Fibroblast of lung (primary cell): ENCODE data around the gene SLC23A2. TPM values are rescaled to one million over a fixed set of nuclear protein-coding genes. Genes with fewer than 3 reads are reported as not detected.

Experiments used
- DNase-seq, 2 donors: peaks; one replicate each; pipeline versions ENCODE4 v3.0.0 to v3.0.0-alpha.2; 2010; ENCODE audit warnings: low read depth in 2 of 2
- H2AFZ ChIP-seq: 2 replicates; pipeline ENCODE4 v1.5.1; 2012; ENCODE audit warnings: low read length, control low read depth, inconsistent platforms
- H3K27ac ChIP-seq: 2 replicates; pipeline ENCODE4 v1.5.1; 2011; ENCODE audit warnings: low read length, control low read depth; ENCODE audit not compliant: insufficient read depth
- H3K27me3 ChIP-seq: 2 replicates; pipeline ENCODE4 v1.5.1; 2011; ENCODE audit warnings: mild to moderate bottlenecking, low read length; ENCODE audit not compliant: control insufficient read depth, insufficient read depth
- H3K36me3 ChIP-seq: 2 replicates; pipeline ENCODE4 v1.5.1; 2011; ENCODE audit warnings: low read length; ENCODE audit not compliant: control insufficient read depth, insufficient read depth
- H3K4me1 ChIP-seq: 2 replicates; pipeline ENCODE4 v1.5.1; 2011; ENCODE audit warnings: low read length; ENCODE audit not compliant: control insufficient read depth, insufficient read depth; ENCODE audit errors: extremely low read depth
- H3K4me2 ChIP-seq: 2 replicates; pipeline ENCODE4 v1.5.1; 2011; ENCODE audit warnings: low read length, control low read depth; ENCODE audit not compliant: insufficient read depth; ENCODE audit errors: extremely low read depth
- H3K4me3 ChIP-seq, 4 experiments: fragments of 200-600 bp in 1 of 4; sonication (generic) in 1 of 4; replicated peaks in 1 of 4; 2 replicates each; pipeline ENCODE4 v1.5.1; 2011 to 2016; ENCODE audit warnings: low read length in 4 of 4, low read depth in 3 of 4, mild to moderate bottlenecking in 3 of 4, control low read depth in 2 of 4, inconsistent platforms in 1 of 4, mixed read lengths in 1 of 4; ENCODE audit not compliant: insufficient read depth in 1 of 4; ENCODE audit errors: control extremely low read depth in 1 of 4
- H3K79me2 ChIP-seq: 2 replicates; pipeline ENCODE4 v1.5.1; 2012; ENCODE audit warnings: mild to moderate bottlenecking, low read length, inconsistent platforms; ENCODE audit not compliant: control insufficient read depth, insufficient read depth
- H3K9ac ChIP-seq: 2 replicates; pipeline ENCODE4 v1.5.1; 2011; ENCODE audit warnings: mild to moderate bottlenecking, low read length, control low read depth; ENCODE audit not compliant: insufficient read depth
- H3K9me3 ChIP-seq: 2 replicates; pipeline ENCODE4 v1.5.1; 2012; ENCODE audit warnings: low read depth, low read length; ENCODE audit not compliant: control insufficient read depth, insufficient read depth
- H4K20me1 ChIP-seq: 2 replicates; pipeline ENCODE4 v1.5.1; 2011; ENCODE audit warnings: low read length; ENCODE audit not compliant: control insufficient read depth, insufficient read depth; ENCODE audit errors: extremely low read depth
- EZH2 ChIP-seq: IDR thresholded peaks from 2 replicates; pipeline ENCODE4 v1.5.1; 2012; ENCODE audit warnings: low read length, control low read depth, mild to moderate bottlenecking; ENCODE audit errors: missing control alignments
- polyA plus RNA-seq, 2 donors: library from polyadenylated mRNA; depleted of rRNA in 1 of 2; stranded (reverse) in 1 of 2; unstranded in 1 of 2; fragments of >200 nt; gene quantifications; 2 replicates each; pipeline ENCODE4 v1.2.1, GENCODE V29; 2011 to 2012; ENCODE audit warnings: missing spikeins in 1 of 2
- total RNA-seq: library from RNA; depleted of rRNA; stranded (reverse); fragments of >200 nt; gene quantifications from 2 replicates; pipeline ENCODE4 v1.2.1, GENCODE V29; 2014
- TF ChIP-seq, protein P1 (sequence below), 2 donors: IDR thresholded peaks in 1 of 2; conservative IDR thresholded peaks in 1 of 2; 1 replicate in 1 of 2; 2 replicates in 1 of 2; pipeline ENCODE4 v1.5.1; 2011 to 2012; ENCODE audit warnings: low read length in 2 of 2, control low read depth in 1 of 2, inconsistent platforms in 1 of 2, low read depth in 1 of 2, mild to moderate bottlenecking in 1 of 2

Gene SLC23A2
- total and polyA plus RNA-seq, 2 donors (not counting 1 experiment from before 2014, with no cell fraction given), result 12.1 to 17.5 TPM

DNA sequence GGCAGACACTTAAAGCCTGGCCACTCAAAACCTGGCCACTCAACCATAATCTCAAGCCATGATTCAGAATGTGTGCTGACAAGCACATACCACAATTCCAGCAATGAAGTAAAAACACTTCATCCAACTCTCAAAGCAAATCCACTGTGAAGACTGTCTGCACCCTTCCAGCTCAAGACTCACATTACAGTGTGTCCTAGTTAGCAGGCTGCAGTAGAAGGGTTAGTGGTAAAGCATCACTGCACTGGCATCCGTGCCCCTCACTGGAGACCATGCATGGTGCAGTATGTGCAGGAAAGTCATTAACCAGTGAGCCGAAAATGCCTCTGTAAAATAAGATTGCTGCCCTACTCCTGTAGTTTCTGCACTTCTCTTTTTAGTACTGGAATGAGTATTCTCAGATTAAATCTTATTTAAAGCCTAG, 43.4 kb downstream of the SLC23A2 start:
- peak in 1 of 2 donors; percentile 84 for DNase-seq
- H3K9ac ChIP-seq, result no peak overlapping the region
- no peaks in the 10 kb centered on the region for H3K27me3 ChIP-seq

DNA sequence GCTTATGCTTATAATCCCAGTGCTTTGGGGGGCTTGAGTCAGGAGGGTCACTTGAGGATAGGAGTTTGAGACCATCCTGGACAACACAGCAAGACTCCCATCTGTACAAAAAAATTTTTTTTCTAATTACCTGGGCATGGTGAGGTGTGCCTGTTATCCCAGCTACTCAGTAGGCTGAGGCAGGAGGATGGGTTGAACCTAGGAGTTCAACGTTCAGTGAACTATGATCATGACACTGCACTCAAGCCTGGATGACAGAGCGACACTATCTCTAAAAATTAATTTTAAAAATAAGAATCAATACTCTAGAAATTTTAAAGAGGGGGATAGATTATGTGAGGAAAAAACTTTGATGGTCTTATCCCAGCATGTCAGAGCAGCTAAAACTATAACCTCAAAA, 44.1 kb downstream of the SLC23A2 start:
- no peak overlapping the region for H3K9ac ChIP-seq
- H2AFZ ChIP-seq, result no peak overlapping the region
- H3K4me1 ChIP-seq, result peaks cover 5% of the 10 kb centered on the region
- no peaks in the 10 kb centered on the region for H3K27me3 ChIP-seq
- H3K9me3 ChIP-seq, result no peaks in the 10 kb centered on the region
- no peak overlapping the region for H3K4me3 ChIP-seq
- TF ChIP-seq, protein P1, sequence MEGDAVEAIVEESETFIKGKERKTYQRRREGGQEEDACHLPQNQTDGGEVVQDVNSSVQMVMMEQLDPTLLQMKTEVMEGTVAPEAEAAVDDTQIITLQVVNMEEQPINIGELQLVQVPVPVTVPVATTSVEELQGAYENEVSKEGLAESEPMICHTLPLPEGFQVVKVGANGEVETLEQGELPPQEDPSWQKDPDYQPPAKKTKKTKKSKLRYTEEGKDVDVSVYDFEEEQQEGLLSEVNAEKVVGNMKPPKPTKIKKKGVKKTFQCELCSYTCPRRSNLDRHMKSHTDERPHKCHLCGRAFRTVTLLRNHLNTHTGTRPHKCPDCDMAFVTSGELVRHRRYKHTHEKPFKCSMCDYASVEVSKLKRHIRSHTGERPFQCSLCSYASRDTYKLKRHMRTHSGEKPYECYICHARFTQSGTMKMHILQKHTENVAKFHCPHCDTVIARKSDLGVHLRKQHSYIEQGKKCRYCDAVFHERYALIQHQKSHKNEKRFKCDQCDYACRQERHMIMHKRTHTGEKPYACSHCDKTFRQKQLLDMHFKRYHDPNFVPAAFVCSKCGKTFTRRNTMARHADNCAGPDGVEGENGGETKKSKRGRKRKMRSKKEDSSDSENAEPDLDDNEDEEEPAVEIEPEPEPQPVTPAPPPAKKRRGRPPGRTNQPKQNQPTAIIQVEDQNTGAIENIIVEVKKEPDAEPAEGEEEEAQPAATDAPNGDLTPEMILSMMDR (conservative IDR thresholded peaks at IDR 0.05 in 1 of 2, IDR thresholded peaks at IDR 0.05 in 1 of 2; ENCODE audit: low read depth in 1 of 2, low read length in 2 of 2), result no peak
- TF ChIP-seq EZH2, result no peak
- no peak overlapping the region for H3K4me2 ChIP-seq
- no peaks in the 10 kb centered on the region for H3K79me2 ChIP-seq
- no peak overlapping the region for H3K27ac ChIP-seq
- H3K36me3 ChIP-seq, result no peaks in the 10 kb centered on the region
- H4K20me1 ChIP-seq, result no peaks in the 10 kb centered on the region
- no peak for DNase-seq

More for the DNA sequence above, 43.4 kb downstream of the SLC23A2 start:
- H4K20me1 ChIP-seq, result no peaks in the 10 kb centered on the region
- H3K4me3 ChIP-seq, result no peak overlapping the region
- H2AFZ ChIP-seq, result no peak overlapping the region
- peaks cover 6% of the 10 kb centered on the region for H3K4me1 ChIP-seq
- no peak overlapping the region for H3K27ac ChIP-seq
- no peak overlapping the region for H3K4me2 ChIP-seq
- no peaks in the 10 kb centered on the region for H3K79me2 ChIP-seq
- TF ChIP-seq EZH2, result no peak
- TF ChIP-seq, protein P1 (conservative IDR thresholded peaks at IDR 0.05 in 1 of 2, IDR thresholded peaks at IDR 0.05 in 1 of 2; ENCODE audit: low read depth in 1 of 2, low read length in 2 of 2), result no peak
- H3K36me3 ChIP-seq, result no peaks in the 10 kb centered on the region
- H3K9me3 ChIP-seq, result no peaks in the 10 kb centered on the region

DNA sequence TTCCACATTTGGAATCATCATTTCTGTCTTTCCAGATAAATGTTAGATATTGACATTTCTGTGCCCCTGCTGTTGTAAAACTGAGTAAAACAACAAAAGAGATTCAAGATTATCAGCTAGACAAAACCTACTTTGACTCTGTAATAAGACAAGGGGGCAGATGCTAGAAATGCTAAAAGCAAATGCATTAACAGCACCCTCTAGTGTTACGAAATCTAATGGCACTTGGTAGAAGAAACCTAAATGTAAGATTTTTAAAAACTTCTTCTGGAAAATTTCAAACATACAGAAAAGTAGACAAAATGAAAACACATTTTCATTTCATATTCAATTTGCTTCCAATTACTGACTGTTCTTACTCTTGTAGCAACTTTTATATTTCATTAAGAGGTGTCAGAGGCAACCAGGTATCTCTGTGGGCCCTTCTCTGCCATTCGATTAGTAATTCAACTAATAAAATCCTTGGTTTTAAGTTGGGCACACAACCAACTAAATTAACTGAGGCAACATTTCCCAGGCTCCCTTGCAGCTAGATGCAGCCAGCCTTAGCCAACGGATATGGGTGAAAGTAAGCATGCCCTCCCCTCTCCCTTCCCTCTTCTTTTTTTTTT, 45.0 kb downstream of the SLC23A2 start:
- Histone ChIP-seq H3K79me2 (no peaks in the 10 kb centered on the region), H3K9me3 (no peaks in the 10 kb centered on the region), H3K27me3 (no peaks in the 10 kb centered on the region), H3K9ac (no peak overlapping the region), H3K4me3 (no peak overlapping the region), H3K4me2 (no peak overlapping the region), H2AFZ (no peak overlapping the region), H3K4me1 (peaks cover 5% of the 10 kb centered on the region), H3K27ac (no peak overlapping the region), H3K36me3 (no peaks in the 10 kb centered on the region), H4K20me1 (no peaks in the 10 kb centered on the region)
- peak; percentile 47 to 74 for DNase-seq
- TF ChIP-seq EZH2, result no peak
- TF ChIP-seq, protein P1 (conservative IDR thresholded peaks at IDR 0.05 in 1 of 2, IDR thresholded peaks at IDR 0.05 in 1 of 2; ENCODE audit: low read depth in 1 of 2, low read length in 2 of 2), result peak; percentile 68 to 80
